ENCODE results near the gene PTPN4. TPM values are rescaled to one million over a fixed set of nuclear protein-coding genes. Genes with fewer than 3 reads are reported as not detected.

Gene PTPN4
- total RNA-seq, 1 experiment from 2014 or later = 46.8 TPM

DNA sequence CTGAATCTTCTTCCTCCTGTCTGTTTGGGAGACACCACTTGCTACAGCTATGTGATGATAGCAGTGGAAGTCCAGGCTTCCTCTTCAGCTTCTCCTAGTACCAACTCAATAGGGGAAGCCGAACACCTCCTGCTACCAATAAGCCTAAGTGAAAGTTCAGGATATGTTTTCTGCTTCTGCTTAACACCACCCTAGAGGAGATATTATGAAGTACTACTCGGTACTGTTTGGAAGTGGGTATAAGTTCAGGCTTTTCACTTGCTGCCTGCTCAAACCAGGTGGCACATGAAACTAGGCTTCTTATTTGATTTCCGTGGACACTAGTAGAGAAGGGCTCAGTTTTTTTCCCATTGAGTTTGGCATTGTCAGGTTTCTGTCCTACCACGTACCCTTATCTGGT lies 99.8 kb downstream of the PTPN4 start:
- no peak overlapping the region for H3K27ac Mint-ChIP-seq (ENCODE audit: unreplicated experiment)
- Histone ChIP-seq H3K4me1 (peaks cover 19% of the 10 kb centered on the region), H3K9me3 (no peaks in the 10 kb centered on the region), H3K27me3 (replicated peaks; ENCODE audit: control insufficient read depth, insufficient read depth, low read length) (no peaks in the 10 kb centered on the region), H3K36me3 (ENCODE audit: control insufficient read depth, insufficient read depth, low read length) (no peaks in the 10 kb centered on the region), H3K4me3 (ENCODE audit: low read depth, low read length) (no peak overlapping the region)
- ChIA-PET CTCF (no interaction called here), POLR2A (no interaction called here)
- no TSS peak for BruUV-seq (replicated peaks)
- H3K9me3 Mint-ChIP-seq (ENCODE audit: unreplicated experiment) = no peaks in the 10 kb centered on the region
- H3K36me3 Mint-ChIP-seq (ENCODE audit: insufficient read depth, unreplicated experiment) = peaks cover 4% of the 10 kb centered on the region
- no peak overlapping the region for H3K4me3 Mint-ChIP-seq (ENCODE audit: unreplicated experiment)
- TF ChIP-seq, protein P1, sequence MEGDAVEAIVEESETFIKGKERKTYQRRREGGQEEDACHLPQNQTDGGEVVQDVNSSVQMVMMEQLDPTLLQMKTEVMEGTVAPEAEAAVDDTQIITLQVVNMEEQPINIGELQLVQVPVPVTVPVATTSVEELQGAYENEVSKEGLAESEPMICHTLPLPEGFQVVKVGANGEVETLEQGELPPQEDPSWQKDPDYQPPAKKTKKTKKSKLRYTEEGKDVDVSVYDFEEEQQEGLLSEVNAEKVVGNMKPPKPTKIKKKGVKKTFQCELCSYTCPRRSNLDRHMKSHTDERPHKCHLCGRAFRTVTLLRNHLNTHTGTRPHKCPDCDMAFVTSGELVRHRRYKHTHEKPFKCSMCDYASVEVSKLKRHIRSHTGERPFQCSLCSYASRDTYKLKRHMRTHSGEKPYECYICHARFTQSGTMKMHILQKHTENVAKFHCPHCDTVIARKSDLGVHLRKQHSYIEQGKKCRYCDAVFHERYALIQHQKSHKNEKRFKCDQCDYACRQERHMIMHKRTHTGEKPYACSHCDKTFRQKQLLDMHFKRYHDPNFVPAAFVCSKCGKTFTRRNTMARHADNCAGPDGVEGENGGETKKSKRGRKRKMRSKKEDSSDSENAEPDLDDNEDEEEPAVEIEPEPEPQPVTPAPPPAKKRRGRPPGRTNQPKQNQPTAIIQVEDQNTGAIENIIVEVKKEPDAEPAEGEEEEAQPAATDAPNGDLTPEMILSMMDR (IDR thresholded peaks at IDR 0.05; ENCODE audit: insufficient read depth in 1 of 2, low read depth in 1 of 2, low read length in 1 of 2, severe bottlenecking in 1 of 2, unreplicated experiment in 1 of 2) = no peak
- H3K4me1 Mint-ChIP-seq (ENCODE audit: low read depth, unreplicated experiment) = peaks cover 11% of the 10 kb centered on the region
- intact Hi-C loops (cut with micrococcal nuclease; ENCODE audit: unreplicated experiment) = no loop called here
- H3K27me3 Mint-ChIP-seq (ENCODE audit: insufficient read depth, unreplicated experiment) = no peaks in the 10 kb centered on the region
- DNase-seq = no peak

DNA sequence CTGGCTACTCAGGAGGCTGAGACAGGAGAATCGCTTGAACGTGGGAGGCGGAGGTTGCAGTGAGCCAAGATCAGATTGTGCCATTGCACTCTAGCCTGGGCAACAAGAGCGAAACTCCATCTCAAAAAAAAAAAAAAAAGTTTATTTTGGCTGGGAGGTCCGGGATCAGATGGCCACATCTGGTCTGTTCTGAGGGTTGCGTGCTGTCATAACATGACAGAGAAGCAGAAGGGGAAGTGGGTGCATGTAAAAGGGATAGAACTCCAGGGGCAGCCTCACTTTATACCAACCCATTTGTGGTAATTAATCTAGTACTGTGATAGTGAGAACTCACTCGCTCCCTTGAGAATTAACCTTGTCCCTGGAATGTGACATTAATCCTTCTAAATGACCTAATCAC lies 101.2 kb downstream of the PTPN4 start:
- Mint-ChIP-seq H3K36me3 (ENCODE audit: insufficient read depth, unreplicated experiment) (peaks cover 4% of the 10 kb centered on the region), H3K27ac (ENCODE audit: unreplicated experiment) (no peak overlapping the region), H3K4me3 (ENCODE audit: unreplicated experiment) (no peak overlapping the region), H3K27me3 (ENCODE audit: insufficient read depth, unreplicated experiment) (no peaks in the 10 kb centered on the region), H3K9me3 (ENCODE audit: unreplicated experiment) (no peaks in the 10 kb centered on the region), H3K4me1 (ENCODE audit: low read depth, unreplicated experiment) (peaks cover 10% of the 10 kb centered on the region)
- no peak for DNase-seq
- Histone ChIP-seq H3K4me1 (peaks cover 18% of the 10 kb centered on the region), H3K9me3 (no peaks in the 10 kb centered on the region), H3K4me3 (ENCODE audit: low read depth, low read length) (no peak overlapping the region), H3K36me3 (ENCODE audit: control insufficient read depth, insufficient read depth, low read length) (no peaks in the 10 kb centered on the region), H3K27me3 (replicated peaks; ENCODE audit: control insufficient read depth, insufficient read depth, low read length) (no peaks in the 10 kb centered on the region)
- intact Hi-C loops (cut with micrococcal nuclease; ENCODE audit: unreplicated experiment) = no loop called here
- BruUV-seq (replicated peaks) = no TSS peak
- ChIA-PET CTCF (no interaction called here), POLR2A (interaction anchor here (0.7 kb wide), 1 partner anchor 99 kb away, joined by 5 read pairs; no protein-coding TSS in a partner anchor)
- TF ChIP-seq, protein P1 (IDR thresholded peaks at IDR 0.05; ENCODE audit: insufficient read depth in 1 of 2, low read depth in 1 of 2, low read length in 1 of 2, severe bottlenecking in 1 of 2, unreplicated experiment in 1 of 2) = no peak

DNA sequence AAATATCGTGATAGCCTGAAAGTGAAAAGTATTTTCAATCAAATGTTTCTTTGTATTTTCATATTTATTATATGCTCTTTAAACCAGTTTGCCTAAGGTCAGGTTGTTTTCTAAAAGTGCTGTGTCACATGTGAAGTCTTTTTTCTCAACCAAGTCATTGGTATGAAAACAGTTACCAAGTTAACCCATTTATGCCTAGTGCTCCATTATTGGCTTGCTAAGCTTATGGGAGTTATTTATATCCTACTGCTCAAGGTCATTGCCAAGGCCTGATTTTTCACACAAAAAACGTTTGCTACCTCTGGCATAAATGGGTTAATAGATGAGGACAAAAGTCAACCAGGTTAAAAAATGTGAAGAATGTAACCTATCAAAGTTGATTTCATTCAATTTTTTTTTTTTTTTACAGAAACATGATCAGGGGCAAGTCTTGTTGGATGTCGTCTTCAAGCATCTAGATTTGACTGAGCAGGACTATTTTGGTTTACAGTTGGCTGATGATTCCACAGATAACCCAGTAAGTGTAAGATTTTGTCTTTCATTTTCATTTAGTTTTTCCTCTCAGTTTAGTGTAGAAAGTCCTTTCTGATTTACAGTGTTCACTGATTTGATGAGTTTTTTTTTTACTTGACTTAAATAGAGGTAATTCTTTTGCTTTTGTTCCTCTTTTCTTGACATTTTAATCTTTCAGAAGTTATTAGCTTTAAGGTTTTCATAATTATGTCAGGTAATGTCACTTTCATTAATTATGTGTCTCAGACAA lies 102.6 kb downstream of the PTPN4 start:
- H3K4me3 ChIP-seq (ENCODE audit: low read depth, low read length) = no peak overlapping the region
- no peaks in the 10 kb centered on the region for H3K36me3 ChIP-seq (ENCODE audit: control insufficient read depth, insufficient read depth, low read length)
- ChIA-PET POLR2A (no interaction called here), CTCF (no interaction called here)
- no peaks in the 10 kb centered on the region for H3K9me3 Mint-ChIP-seq (ENCODE audit: unreplicated experiment)
- H3K4me3 Mint-ChIP-seq (ENCODE audit: unreplicated experiment) = no peak overlapping the region
- peaks cover 7% of the 10 kb centered on the region for H3K4me1 ChIP-seq
- no peaks in the 10 kb centered on the region for H3K4me1 Mint-ChIP-seq (ENCODE audit: low read depth, unreplicated experiment)
- H3K9me3 ChIP-seq = no peaks in the 10 kb centered on the region
- DNase-seq = no peak
- no TSS peak for BruUV-seq (replicated peaks)
- intact Hi-C loops (cut with micrococcal nuclease; ENCODE audit: unreplicated experiment) = no loop called here
- TF ChIP-seq, protein P1 (IDR thresholded peaks at IDR 0.05; ENCODE audit: insufficient read depth in 1 of 2, low read depth in 1 of 2, low read length in 1 of 2, severe bottlenecking in 1 of 2, unreplicated experiment in 1 of 2) = no peak
- H3K36me3 Mint-ChIP-seq (ENCODE audit: insufficient read depth, unreplicated experiment) = peaks cover 4% of the 10 kb centered on the region
- no peaks in the 10 kb centered on the region for H3K27me3 Mint-ChIP-seq (ENCODE audit: insufficient read depth, unreplicated experiment)
- no peak overlapping the region for H3K27ac Mint-ChIP-seq (ENCODE audit: unreplicated experiment)
- no peaks in the 10 kb centered on the region for H3K27me3 ChIP-seq (replicated peaks; ENCODE audit: control insufficient read depth, insufficient read depth, low read length)

Data from Caco-2 (cell line).